SKM-1 treated with dmso at 0.1 percent for 144 hours (cell line): ENCODE data around the gene FBXL14.

Experiments used
- DNase-seq: peaks from one replicate; lab custom pipeline; 2025; ENCODE audit not compliant: unreplicated experiment; lab: John Stamatoyannopoulos, UW

The FBXL14 gene

GRCh38 chr12:1594006-1594260 is 448 bp downstream of the FBXL14 start:
- peak; percentile 27 for DNase-seq

- no peak for DNase-seq
Observed at GRCh38 chr12:1593174-1594005, 991 bp downstream of the FBXL14 start.

GRCh38 chr12:1592444-1593173 is 1.8 kb downstream of the FBXL14 start:
- no peak for DNase-seq

GRCh38 chr12:1591543-1591942 is 2.8 kb downstream of the FBXL14 start:
- no peak for DNase-seq

- no peak for DNase-seq
Observed at GRCh38 chr12:1591034-1591433, 3.3 kb downstream of the FBXL14 start.

- DNase-seq: no peak
Observed at GRCh38 chr12:1590221-1590979, 4.0 kb downstream of the FBXL14 start.

- no peak for DNase-seq
Observed at GRCh38 chr12:1588575-1588947, 5.8 kb downstream of the FBXL14 start.

GRCh38 chr12:1587927-1588574 is 6.3 kb downstream of the FBXL14 start:
- no peak for DNase-seq

GRCh38 chr12:1584326-1584725 is 10.1 kb downstream of the FBXL14 start:
- no peak for DNase-seq

GRCh38 chr12:1583421-1584078 is 10.8 kb downstream of the FBXL14 start:
- peak; percentile 62 for DNase-seq

- no peak for DNase-seq
Observed at GRCh38 chr12:1582709-1583050, 11.7 kb downstream of the FBXL14 start.

GRCh38 chr12:1581973-1582708 is 12.2 kb downstream of the FBXL14 start:
- DNase-seq: no peak

GRCh38 chr12:1580526-1580925 is 13.9 kb downstream of the FBXL14 start:
- no peak for DNase-seq

- DNase-seq: no peak
Observed at GRCh38 chr12:1579651-1580435, 14.5 kb downstream of the FBXL14 start.

GRCh38 chr12:1576410-1577241 is 17.8 kb downstream of the FBXL14 start:
- no peak for DNase-seq

- DNase-seq: no peak
Observed at GRCh38 chr12:1575408-1576401, 18.7 kb downstream of the FBXL14 start.

- DNase-seq: no peak
Observed at GRCh38 chr12:1574865-1575259, 19.5 kb downstream of the FBXL14 start.
